Cortex of kidney (tissue), 1 donor: Measurements from ENCODE around the gene CDIP1.
"Not testable (repeated sequence)": the region's sequence is repeated elsewhere in the genome, so short reads cannot be mapped to it uniquely, and the experiment has no call there.

Experiments used
- DNase-seq: peaks from one replicate; lab custom pipeline; 2025; lab: John Stamatoyannopoulos, UW

Gene CDIP1

DNA sequence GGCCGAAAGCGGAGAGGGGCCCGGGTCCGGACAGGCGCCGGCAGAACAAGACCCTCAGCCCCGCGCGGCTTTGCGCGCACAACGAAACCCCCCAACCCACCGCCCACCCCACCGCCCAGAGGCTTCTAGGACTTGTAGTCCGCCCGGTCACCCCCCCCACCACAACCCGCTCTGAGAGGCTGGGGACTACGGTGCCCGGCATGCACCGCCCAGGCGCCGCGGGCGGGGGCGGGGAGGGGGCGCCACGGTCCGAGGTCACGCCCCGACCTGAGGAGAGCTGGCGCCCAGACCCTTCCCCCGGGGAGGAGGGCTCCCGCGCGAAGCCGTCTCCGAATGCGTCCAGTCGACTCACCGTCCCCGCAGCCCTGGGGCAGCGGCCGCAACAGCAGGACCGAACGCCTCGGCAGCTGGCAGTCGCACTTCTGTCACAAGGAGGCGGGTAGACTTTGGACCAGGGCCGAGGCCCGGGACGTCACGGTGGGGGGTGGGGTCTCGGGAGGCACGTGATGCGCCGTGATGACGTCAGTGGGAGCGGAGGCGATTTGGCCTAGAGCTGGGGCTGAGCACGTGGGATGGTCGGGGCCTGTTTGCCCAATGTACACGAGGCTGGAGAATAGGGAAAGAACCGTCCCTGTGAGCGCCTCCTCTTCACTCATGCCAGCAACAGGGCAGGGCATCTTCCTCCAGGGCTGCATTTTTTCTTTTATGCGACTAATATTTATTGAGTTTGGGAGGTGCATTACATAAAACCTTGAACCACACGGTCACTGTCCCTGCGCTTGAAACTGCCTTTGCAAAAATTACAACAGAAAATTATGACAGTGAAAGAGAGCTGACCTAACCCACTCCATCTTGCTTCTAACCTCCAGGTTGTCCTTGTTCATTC, at the start of gene CDIP1:
CDIP1 (minus strand) TSS at position 424 of the 886 bp plus-strand sequence. CDS start 24,643 bp downstream, outside the sequence.
- no peak for DNase-seq

DNA sequence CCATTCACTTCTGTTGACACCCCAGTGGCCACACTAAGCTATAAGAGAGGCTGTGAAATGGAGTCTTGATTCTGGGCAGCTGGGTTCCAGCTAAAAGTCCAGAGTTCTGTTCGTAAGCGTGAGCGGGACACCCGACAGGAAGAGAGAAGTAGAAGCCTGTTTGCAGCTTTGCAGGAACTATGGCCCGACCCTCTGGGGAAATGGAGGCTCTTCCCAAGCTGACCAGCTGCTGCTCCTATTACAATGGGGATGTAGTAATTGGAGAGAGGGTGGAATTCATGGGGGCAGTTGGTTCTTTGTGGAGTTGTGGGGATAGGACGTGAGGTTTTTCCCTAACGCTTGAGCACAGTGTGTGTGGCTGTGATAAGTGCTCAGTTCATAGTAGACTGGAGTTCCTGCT, 47.7 kb upstream of the CDIP1 start:
- no peak for DNase-seq

DNA sequence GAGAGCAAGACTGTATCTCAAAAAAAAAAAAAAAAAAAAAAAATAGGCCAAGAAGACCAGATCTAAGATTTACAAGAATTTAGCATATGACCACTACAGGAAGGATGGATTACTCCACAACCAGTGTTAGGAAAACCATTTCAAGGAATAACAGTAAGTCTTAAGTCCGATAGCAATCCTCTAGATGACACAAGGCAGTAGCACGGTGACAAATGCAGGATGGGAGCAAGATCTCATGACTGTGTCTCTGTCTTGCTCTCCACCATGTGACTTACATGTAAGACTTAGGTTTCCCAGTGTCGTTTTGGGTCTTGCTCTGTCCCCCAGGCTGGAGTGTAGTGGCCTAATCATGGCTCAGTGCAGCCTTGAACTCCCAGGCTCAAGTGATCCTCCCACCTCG, 45.3 kb upstream of the CDIP1 start:
- no peak for DNase-seq

DNA sequence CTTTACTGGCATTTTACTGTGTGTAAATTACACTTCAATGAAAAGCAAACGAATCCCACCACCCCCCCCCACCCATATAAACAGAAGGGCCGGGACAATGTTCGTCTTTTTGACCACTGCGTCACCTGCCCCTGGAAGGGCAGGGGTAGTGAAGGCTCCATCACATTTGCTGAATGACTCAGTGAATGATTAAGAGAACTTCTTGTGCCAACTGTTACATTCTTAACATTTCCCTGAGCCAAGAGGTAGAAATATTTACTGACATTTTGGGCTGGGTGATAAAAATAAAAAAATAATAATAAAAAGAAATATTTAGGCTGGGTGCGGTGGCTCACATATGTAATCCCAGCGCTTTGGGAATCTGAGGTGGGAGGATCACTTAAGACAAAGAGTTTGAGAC, 41.7 kb upstream of the CDIP1 start:
- DNase-seq = no peak

DNA sequence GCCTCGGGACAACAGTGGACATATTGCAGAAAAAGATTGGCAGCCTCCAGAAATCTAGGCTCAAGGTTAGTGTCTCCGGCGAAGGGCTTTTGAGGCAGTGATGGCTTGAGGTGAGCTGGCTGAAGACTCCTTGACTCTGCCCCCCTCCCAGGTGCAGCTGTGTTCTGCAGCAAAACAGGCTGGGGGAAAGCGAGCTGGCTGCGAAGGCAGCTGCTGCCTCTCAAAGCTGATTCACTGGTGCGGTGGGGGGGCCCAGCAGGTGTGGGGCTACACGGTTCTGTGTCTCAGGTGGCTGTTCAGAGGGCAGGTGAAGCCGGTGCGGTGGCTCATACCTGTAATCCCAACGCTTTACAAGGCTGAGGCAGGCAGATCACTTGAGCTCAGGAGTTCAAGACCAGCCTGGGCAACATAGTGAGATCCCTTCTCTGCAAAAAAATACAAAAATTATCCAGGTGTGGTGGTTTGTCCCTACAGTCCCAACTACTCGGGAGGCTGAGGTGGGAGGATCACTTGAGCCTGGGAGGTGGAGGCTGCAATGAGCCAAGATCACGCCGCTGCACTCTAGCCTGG, 40.5 kb upstream of the CDIP1 start:
- no peak for DNase-seq

DNA sequence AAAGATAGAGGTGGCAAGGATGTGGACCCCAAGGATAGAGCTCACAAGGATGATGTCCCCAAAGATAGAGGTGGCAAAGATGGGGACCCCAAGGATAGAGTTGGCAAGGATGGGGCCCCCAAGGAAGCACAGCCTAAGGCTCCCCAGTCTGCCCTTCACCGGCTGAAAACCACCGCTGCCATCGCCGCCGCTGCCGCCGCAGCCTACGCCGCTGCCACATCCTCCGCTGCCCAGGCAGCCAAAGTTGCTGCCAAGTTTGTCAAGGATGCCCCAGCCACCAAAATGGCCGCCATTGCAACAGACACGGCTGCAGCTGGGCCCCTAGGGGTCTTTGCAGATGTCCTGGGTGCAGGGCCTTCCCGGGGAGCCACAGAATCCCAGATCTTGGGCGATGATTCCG, 37.4 kb upstream of the CDIP1 start:
- DNase-seq = no peak

DNA sequence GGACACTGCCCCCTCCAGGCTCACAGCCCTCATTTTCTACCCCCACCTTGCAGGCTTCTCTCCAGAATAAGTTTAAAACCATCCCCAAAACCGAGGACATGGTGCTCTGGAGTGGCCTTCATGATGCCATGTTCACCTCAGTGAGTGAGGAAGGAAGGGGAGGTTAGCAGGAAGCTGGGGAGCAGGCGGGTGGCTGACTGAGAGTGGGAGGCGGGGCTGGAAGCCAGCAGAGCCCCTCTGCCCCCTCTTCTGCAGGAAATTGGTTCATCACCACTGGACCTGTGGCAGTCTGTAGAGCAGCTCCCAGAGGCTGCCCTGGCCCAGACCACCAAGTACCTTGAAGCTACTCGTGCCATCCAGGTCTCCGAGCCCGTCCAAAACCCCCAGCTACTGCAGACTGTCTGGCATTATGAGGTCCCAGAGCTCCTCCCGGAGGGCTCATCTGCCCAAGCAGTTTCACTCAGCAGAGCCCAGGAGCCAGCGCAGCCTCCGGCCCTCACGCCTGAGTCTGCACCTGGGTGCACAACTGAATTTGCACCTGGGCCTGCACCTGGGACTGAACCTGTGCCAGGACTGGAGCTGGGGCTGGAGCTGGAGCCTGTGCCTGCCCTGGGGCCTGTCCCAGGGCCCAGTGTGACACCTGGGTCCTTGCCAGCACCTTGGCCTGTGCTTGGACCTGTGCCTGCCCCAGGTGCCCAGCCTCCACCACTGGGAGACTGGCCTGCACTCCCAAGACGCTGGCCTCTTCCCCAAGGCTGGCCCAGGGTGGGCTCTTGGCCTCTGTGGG, 36.5 kb upstream of the CDIP1 start:
- no peak for DNase-seq

DNA sequence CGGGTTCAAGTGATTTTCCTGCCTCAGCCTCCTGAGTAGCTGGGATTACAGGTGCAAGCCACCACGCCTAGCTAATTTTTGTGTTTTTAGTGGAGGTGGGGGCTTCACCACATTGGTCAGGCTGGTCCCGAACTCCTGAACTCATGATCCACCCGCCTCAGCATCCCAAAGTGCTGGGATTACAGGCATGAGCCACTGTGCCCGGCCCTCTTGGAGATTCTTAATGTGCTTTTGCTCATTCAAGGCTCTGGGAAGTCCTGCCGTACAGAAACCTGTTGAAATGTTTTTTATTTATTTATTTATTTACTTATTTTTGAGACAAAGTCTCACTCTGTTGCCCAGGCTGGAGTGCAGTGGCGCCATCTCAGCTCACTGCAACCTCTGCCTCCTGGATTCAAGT, 35.4 kb upstream of the CDIP1 start:
- not testable (repeated sequence) for DNase-seq

DNA sequence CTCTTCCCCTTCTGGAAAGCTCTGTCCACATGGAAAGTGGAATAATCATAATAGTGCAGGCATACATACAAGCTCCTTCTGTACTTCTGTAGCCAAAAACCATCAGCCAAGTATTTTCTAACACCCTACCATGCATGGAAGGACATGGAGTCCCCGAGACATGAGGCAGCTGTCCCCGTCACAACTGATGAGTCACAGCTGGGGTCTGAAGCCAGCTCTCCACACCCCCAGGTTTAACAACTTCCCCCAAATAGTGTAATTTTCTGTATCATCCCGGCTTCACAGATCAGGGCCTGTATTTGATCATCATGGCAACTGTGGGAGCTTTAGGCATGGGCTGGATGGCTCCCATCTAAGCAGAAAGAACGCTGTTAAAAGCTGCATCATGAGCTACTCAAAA, 34.1 kb upstream of the CDIP1 start:
- no peak for DNase-seq

DNA sequence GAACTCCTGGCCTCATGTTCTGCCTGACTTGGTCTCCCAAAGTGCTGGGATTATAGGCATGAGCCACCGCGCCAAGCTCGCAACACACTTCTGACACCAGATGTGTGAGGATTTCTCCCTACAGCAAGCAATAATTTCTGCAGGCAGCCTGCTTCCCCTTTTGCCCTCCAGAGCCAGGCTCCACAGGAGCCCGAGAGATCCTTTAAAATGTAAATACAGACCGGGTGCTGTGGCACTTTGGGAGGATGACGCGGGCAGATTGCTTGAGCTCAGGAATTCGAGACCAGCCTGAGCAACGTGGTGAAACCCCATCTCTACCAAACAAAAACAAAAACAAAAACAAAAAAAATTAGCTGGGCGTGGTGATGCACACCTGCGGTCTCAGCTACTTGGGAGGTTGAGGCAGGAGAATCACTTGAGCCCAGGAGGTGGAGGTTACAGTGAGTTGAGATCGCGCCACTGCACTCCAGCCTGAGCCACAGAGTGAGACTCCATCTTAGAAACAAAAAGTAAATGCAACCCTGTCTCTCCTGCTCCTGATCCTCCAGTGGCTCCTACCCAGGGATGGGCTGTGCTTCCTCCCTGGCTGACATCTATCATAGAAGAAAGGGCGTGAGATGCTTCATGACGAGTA, 32.2 kb upstream of the CDIP1 start:
- DNase-seq = no peak

DNA sequence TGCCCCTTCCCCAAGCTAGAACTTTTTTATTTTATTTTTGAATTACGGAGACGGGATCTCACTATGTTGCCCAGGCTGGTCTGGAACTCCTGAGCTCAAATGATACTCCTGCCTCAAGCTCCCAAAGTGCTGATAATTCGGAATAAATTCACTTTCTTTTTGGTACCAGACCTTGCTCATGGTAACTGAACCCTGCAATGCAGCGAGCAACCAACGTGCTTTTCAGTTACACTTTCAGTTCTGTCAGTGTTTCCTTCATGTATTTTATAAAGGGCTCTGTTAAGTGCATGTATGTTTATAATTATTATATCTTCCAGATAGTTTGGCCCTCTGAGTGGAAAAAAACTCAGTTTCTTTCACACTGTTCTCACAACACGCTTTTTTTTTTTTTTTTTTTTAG, 31.5 kb upstream of the CDIP1 start:
- DNase-seq = no peak

DNA sequence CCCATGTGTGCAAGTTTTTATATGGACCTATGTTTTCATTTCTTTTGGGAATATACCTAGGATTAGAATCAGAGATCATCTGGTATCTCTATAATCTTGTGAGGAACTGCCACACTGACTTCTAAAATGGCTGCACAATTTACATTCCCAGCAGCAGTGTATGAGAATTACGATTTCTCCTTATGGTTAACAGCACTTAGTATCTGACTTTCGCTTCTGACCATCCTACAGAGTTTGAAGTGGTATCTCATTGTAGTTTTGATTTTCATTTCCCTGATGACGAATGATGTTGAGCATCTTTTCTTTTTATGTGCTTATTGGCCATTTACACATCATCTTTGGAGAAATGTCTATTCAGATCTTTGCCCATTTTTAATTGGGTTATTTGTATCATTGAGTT, 27.6 kb upstream of the CDIP1 start:
- no peak for DNase-seq

DNA sequence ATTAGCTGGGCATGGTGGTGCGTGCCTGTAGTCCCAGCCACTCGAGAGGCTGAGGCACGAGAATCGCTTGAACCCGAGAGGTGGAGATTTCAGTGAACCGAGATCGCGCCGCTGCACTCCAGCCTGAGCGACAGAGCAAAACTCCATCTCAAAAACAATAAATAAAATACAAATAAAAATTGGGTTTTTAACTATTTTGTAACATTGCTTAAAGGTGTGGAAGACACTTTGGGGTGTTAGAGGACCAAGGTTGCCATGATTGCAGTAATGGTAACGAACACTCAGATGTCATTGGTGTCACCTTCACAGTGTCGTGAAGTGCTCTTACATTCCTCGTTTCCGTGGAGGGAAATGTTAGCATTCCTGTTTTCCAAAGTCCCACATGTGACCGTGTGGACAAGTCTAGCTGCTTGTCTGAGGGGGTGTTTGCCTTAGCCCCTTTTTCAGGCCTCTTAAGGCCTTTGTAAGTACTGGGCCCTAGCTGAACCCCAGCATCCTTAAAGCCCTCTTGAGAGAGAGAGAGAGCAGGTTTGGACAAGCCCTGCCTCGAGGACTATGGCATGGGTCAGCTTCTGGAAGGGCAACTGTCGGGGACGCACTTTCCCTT, 26.2 kb upstream of the CDIP1 start:
- DNase-seq = no peak

DNA sequence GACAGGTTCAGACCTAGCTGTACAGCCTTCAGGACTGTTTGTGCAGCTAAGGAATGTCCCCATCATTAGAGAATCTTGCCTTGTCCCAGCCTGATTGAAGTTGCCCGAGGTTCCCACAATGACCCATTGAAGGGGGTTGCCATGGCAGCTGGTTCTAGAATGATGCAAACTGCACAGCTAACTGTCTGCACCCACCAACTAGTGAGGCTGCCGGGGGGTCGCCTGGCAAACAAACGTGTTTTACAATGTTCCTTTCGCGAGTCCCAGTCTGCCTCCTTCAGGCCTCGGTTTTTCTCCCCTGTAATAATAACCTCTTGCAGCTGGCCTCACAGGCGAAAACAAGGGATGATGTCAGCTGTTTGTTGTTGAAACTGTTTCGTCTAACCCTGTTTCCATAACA, 23.0 kb upstream of the CDIP1 start:
- DNase-seq = no peak

DNA sequence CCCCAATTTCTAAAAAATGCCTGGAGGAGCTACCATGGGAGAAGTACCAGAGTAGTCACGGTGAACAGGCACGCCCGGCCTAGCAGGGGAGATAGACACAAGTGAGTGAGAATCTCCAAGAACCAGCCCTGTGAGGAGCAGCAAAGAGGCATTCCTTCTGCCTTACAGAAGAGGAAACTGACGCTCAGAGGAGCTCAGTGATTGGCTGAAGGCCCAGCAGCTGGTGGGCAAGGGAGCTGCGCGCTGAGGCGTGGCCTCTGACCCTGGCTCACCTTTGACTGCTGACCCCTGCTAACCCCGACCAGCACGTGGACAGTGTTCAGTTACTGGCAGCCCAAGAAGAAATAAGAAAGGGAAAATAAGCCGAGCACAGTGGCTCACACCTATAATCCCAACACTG, 19.4 kb upstream of the CDIP1 start:
- no peak for DNase-seq

DNA sequence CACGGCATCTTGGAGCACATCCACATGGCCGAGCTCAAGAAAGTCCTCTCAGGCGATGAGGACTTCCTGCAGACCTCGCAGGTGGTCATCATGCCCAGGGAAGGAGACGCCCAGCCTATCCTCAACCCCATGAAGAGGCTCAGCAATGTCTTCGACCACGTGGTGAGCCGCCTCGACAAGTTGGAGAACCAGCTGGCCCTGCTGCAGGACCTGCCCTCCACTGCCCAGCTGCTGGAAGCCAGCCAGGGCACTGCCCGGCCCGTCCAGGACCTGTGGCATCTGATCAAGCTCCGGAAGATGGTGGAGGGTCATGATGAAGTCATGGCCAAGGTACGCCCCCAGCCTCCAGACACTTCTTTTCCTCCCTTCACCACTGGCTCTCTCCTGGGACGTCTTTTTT, 18.0 kb upstream of the CDIP1 start:
- no peak for DNase-seq

DNA sequence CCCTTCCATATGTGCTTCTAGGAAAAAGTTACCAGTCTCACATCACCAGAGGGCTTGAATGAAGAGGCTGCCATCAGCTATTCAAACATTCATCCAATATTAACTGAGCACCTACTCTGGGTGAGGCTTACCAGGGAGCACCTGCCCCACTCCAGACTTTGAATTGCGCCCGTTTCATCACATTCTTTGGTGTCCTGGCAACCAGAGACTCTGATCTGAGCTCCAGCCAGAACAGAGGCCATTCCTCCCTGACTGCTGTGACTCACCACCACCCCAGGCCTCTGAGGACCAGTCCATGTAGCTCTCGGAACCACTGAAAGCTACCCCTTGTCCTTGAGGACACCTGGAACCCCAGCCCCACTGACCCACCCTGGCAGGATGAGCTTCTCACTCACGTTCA, 17.5 kb upstream of the CDIP1 start, which contains the start of gene C16orf96:
C16orf96 (plus strand) TSS at position 229 of the 400 bp plus-strand sequence; CDS start at position 379, 150 bp downstream.
- DNase-seq = no peak

DNA sequence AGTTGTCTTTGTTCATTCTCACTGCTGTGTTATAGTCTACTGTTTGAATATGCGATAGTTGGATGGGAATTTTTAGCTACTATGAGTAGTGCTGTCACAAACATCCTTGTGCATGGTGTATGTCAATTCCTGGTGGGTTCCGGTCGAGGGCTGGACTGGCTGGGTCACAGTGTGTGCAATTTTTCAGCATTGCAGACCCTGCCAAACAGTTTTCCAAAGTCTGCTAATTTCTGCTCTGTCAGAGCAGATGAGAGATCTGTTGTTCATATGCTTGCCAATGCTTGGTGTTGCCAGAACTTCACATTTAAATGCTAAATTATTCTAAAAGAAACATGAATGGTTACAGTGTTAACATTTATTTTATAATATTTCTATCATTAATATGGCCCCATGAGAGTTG, 14.0 kb upstream of the CDIP1 start:
- no peak for DNase-seq

DNA sequence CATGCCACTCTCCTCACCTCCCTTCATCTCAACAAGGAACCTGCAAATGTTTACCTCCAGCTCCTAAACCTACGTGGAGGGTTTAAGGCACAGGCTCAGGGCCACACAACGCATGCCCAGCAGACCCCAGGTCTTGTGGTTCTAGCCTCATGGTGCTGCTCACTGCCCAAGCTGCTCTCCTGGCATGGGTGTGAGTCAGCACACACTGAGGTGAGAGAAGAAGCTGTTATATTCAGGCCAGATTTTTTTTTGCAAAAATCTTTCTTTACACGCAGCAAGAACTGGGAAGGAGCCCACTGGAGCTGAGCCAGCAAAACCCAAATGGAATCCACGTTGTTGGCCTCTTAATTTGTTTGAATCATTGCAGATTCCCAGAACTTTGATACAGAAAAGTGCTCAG, 12.0 kb upstream of the CDIP1 start:
- no peak for DNase-seq

DNA sequence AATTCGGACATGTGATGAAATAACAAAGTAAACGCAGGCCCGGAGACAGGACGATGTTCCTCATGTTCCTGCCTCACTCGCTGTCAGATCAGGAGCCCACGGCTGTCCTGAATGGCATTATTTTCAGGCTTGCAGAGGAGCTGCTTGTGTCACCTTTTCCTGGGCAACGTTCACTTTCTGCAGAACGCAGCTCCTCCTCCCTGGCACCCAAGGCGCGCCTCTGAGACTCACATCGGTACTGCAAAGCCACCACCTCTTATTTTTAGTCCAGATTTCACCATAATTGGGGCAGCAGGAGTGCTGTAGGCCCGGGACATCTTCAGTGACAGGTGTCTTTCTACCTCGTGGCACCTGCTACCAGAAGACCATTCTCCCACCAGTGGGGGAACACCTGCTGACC, 9.6 kb upstream of the CDIP1 start:
- DNase-seq = no peak

DNA sequence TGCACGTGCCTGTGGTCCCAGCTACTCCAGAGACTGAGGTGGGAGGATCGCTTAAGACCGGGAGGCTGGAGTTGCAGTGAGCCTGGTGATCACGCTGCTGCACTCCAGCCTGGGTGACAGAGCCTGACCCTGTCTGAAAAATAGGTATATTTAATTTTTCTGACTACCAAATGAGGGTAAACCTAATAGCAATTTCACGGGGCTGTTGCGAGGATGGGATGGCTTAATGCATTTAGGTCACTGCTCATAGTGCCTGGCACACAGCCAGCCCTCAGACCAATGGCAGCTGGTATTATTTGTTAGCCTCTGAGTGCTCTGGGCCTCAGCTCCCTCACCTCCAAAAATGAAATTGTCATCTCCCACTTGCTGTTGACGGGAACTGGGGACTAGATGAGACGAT, 5.9 kb upstream of the CDIP1 start:
- no peak for DNase-seq

DNA sequence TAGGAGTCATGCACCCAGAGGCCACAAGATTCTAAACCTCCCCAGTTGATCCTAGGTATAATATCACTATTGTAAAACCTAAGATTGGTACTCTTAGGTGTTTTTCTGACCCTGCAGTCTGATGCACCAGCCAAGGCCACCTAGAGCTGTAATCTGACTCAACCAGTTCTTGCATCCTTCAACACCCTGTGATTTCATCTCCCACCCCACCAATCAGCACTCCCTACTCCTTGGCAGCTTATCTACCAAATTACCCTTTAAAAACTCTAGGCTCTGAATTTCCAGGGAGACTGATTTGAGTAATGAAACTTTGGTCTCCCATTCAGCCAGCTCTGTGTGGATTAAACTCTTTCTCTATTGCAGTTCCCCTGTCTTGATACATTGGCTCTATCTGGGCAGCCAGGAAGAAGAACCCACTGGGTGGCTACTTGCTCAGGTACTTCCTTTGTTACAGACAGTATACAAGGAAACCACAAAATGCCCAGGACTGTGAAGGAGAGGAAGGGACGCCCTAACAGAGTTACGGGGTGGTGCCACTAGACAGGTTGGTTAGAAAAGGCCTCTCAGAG, 1.2 kb upstream of the CDIP1 start:
- no peak for DNase-seq
